IMR-90 (cell line): ENCODE data around the gene ARL6IP5. TPM values are rescaled to one million over a fixed set of nuclear protein-coding genes. Genes with fewer than 3 reads are reported as not detected.

Experiments used
- ATAC-seq: fragments of 200-7000 bp; cut with Tn5 transposase; 2 replicates; pipeline ENCODE4 v1.9.1; 2020; ENCODE audit warnings: low read depth, mild to moderate bottlenecking, moderate library complexity
- BruUV-seq: library from RNA; stranded (reverse); fragments of 400-500 nt; replicated peaks from 2 replicates; lab custom pipeline; 2021; lab: Mats Ljungman, UMichigan
- CTCF ChIA-PET: fragments of 300-600 bp; formaldehyde crosslinking; extraction: SDS; loops from one replicate; lab custom pipeline; 2021; ENCODE audit warnings: antibody characterized with exemption; lab: Yijun Ruan, JAX
- POLR2A ChIA-PET: fragments of 300-600 bp; sonication (Branson Sonifier 250); formaldehyde crosslinking; loops from one replicate; lab custom pipeline; 2022; ENCODE audit warnings: antibody characterized with exemption; ENCODE audit not compliant: unreplicated experiment; lab: Charles Lee
- DNase-seq: peaks from one replicate; pipeline ENCODE4 v3.0.0; 2013
- H2AFZ ChIP-seq: replicated peaks from 2 replicates; pipeline ENCODE3; 2013; ENCODE audit warnings: low read length, mild to moderate bottlenecking; ENCODE audit not compliant: poor library complexity
- H2AK5ac ChIP-seq: 2 replicates; pipeline ENCODE4 v1.6.1; 2013; ENCODE audit warnings: low read depth, low read length, inconsistent platforms
- H2AK9ac ChIP-seq: replicated peaks from 2 replicates; pipeline ENCODE3; 2013; ENCODE audit warnings: mild to moderate bottlenecking, low read depth, low read length, moderate library complexity; ENCODE audit not compliant: poor library complexity
- H2BK120ac ChIP-seq: 2 replicates; pipeline ENCODE4 v1.6.1; 2013; ENCODE audit warnings: low read depth, low read length, inconsistent platforms
- H2BK15ac ChIP-seq: 3 replicates; pipeline ENCODE4 v1.6.1; 2013; ENCODE audit warnings: low read depth, low read length, inconsistent platforms
- H2BK20ac ChIP-seq: 2 replicates; pipeline ENCODE4 v1.6.1; 2013; ENCODE audit warnings: low read depth, mild to moderate bottlenecking, inconsistent platforms, low read length, moderate library complexity
- H2BK5ac ChIP-seq: 2 replicates; pipeline ENCODE4 v1.6.1; 2013; ENCODE audit warnings: mild to moderate bottlenecking, low read depth, low read length, inconsistent platforms; ENCODE audit not compliant: poor library complexity, severe bottlenecking
- H3K14ac ChIP-seq: replicated peaks from 2 replicates; pipeline ENCODE4 v1.6.1; 2013; ENCODE audit warnings: low read depth, low read length, inconsistent platforms
- H3K18ac ChIP-seq: 2 replicates; pipeline ENCODE4 v1.6.1; 2013; ENCODE audit warnings: low read depth, low read length, control low read depth
- H3K23ac ChIP-seq: 2 replicates; pipeline ENCODE4 v1.6.1; 2013; ENCODE audit warnings: low read depth, low read length, inconsistent platforms
- H3K27ac ChIP-seq: 2 replicates; pipeline ENCODE4 v1.5.1; 2013; ENCODE audit warnings: mild to moderate bottlenecking, control low read depth, low read length; ENCODE audit not compliant: insufficient read depth
- H3K27me3 ChIP-seq: 2 replicates; pipeline ENCODE4 v1.6.1; 2013; ENCODE audit warnings: low read length; ENCODE audit not compliant: control insufficient read depth, insufficient read depth
- H3K36me3 ChIP-seq: 2 replicates; pipeline ENCODE4 v1.6.1; 2013; ENCODE audit warnings: low read length, mixed read lengths; ENCODE audit not compliant: control insufficient read depth, insufficient read depth
- H3K4ac ChIP-seq: 2 replicates; pipeline ENCODE4 v1.6.1; 2013; ENCODE audit warnings: low read depth, low read length, inconsistent platforms
- H3K4me1 ChIP-seq: 2 replicates; pipeline ENCODE4 v1.6.1; 2013; ENCODE audit warnings: low read length, mixed read lengths; ENCODE audit not compliant: control insufficient read depth, insufficient read depth
- H3K4me2 ChIP-seq: 2 replicates; pipeline ENCODE4 v1.6.1; 2013; ENCODE audit warnings: low read depth, mild to moderate bottlenecking, control low read depth, low read length, moderate library complexity
- H3K4me3 ChIP-seq: 2 replicates; pipeline ENCODE4 v1.5.1; 2013; ENCODE audit warnings: low read depth, mild to moderate bottlenecking, control low read depth, low read length, moderate library complexity; ENCODE audit not compliant: insufficient read depth
- H3K56ac ChIP-seq: 2 replicates; pipeline ENCODE4 v1.6.1; 2013; ENCODE audit warnings: low read length, inconsistent platforms; ENCODE audit not compliant: insufficient read depth; ENCODE audit errors: extremely low read depth
- H3K79me1 ChIP-seq, 2 experiments: 2 replicates each; pipeline ENCODE4 v1.6.1; 2013; ENCODE audit warnings: low read length in 2 of 2, inconsistent platforms in 1 of 2, low read depth in 1 of 2
- H3K9ac ChIP-seq: 2 replicates; pipeline ENCODE4 v1.6.1; 2013; ENCODE audit warnings: low read depth, low read length, control low read depth
- H3K9me1 ChIP-seq: 2 replicates; pipeline ENCODE4 v1.6.1; 2013; ENCODE audit warnings: low read length, inconsistent platforms; ENCODE audit not compliant: insufficient read depth
- H3K9me3 ChIP-seq: 2 replicates; pipeline ENCODE4 v1.6.1; 2013; ENCODE audit warnings: low read length; ENCODE audit not compliant: control insufficient read depth, insufficient read depth
- H4K20me1 ChIP-seq: 2 replicates; pipeline ENCODE4 v1.6.1; 2013; ENCODE audit warnings: low read length, inconsistent platforms; ENCODE audit not compliant: insufficient read depth
- H4K5ac ChIP-seq: 2 replicates; pipeline ENCODE4 v1.6.1; 2013; ENCODE audit warnings: mild to moderate bottlenecking, low read depth, low read length, control low read depth
- H4K8ac ChIP-seq, 2 experiments: 2 replicates each; pipeline ENCODE4 v1.6.1; 2013; ENCODE audit warnings: low read depth in 2 of 2, low read length in 2 of 2, control low read depth in 1 of 2, inconsistent platforms in 1 of 2
- H4K91ac ChIP-seq: 2 replicates; pipeline ENCODE4 v1.6.1; 2013; ENCODE audit warnings: low read depth, low read length, inconsistent platforms; ENCODE audit not compliant: insufficient read depth
- BHLHE40 ChIP-seq: fragments of 150-350 bp; IDR thresholded peaks from 2 replicates; pipeline ENCODE4 v1.6.1; 2016; ENCODE audit warnings: mild to moderate bottlenecking, low read depth, low read length
- MAFK ChIP-seq: IDR thresholded peaks from 2 replicates; pipeline ENCODE4 v1.6.1; 2012; ENCODE audit warnings: low read depth, low read length, improper control_type of control experiment
- POLR2A ChIP-seq: IDR thresholded peaks from 2 replicates; pipeline ENCODE4 v1.6.1; 2012; ENCODE audit warnings: mild to moderate bottlenecking, low read depth, low read length
- RFX5 ChIP-seq: IDR thresholded peaks from 2 replicates; pipeline ENCODE4 v1.8.0; 2012; ENCODE audit warnings: low read depth, mild to moderate bottlenecking, low read length, moderate library complexity
- WGBS, 2 experiments: methylation state at CpG; one replicate each; pipeline versions ENCODE4 v1.1.5 to v1.1.7; 2013; ENCODE audit warnings: missing lambda C conversion rate in 2 of 2; ENCODE audit not compliant: insufficient read length in 1 of 2; ENCODE audit errors: extremely low coverage in 2 of 2; 5-methylcytosine and 5-hydroxymethylcytosine counted together
- dilution Hi-C: fragments of 300-500 bp; cut with HindIII; formaldehyde crosslinking; loops from one replicate; pipeline ENCODE4 v1.14.3; 2018; ENCODE audit warnings: low sequenced_read_pairs; ENCODE audit not compliant: unreplicated experiment
- in situ Hi-C: fragments of 300-500 bp; cut with MboI; formaldehyde crosslinking; loops from 3 replicates; pipeline ENCODE4 v1.14.3; 2019; ENCODE audit warnings: low sequenced_read_pairs, inconsistent platforms, mixed read lengths
- intact Hi-C: fragments of 100-400 bp; cut with micrococcal nuclease; formaldehyde crosslinking; loops from 2 replicates; pipeline ENCODE4 v1.10.0; 2022
- polyA plus RNA-seq, 3 experiments: library from polyadenylated mRNA; depleted of rRNA; stranded (reverse); fragments of >200 nt; gene quantifications; 2 replicates each; pipeline ENCODE4 v1.2.3, GENCODE V29; 2012; ENCODE audit warnings: low replicate concordance in 1 of 3
- total RNA-seq: library from RNA; depleted of rRNA; stranded (reverse); fragments of >200 nt; gene quantifications from 2 replicates; pipeline ENCODE4 v1.2.3, GENCODE V29; 2012
- TF ChIP-seq, protein P1 (sequence below): fragments of 150-350 bp; IDR thresholded peaks from 2 replicates; pipeline ENCODE4 v1.6.1; 2017; ENCODE audit warnings: mild to moderate bottlenecking, antibody characterized with exemption, low read length, low read depth
- TF ChIP-seq, protein P2 (sequence below): conservative IDR thresholded peaks from 2 replicates; pipeline ENCODE4 v1.5.1; 2012; ENCODE audit warnings: mild to moderate bottlenecking, low read depth, low read length, improper control_type of control experiment

The ARL6IP5 gene
- total and polyA plus RNA-seq, 2 of the 4 experiments (the other 2 are of a cell fraction) = 76.4 to 98.8 TPM

DNA sequence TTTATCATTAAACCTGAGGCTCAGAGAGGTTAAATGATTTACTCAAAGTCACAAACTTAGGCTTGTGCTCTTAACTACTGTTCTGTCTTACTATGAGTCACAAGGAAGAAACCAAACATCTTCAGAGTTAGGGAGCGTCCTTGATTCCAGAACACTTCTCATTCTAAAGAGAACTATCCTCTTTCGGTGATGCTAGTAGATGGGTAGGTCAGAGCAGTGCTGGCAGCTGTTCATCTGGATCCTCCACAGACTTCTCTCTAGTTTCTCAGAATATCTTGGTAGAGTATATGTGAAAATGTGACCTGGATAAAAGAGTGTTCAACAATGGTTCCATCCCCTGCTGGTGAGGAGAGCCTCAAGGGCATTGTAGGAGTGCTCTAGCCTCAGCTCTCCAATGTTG, 3.3 kb downstream of the ARL6IP5 start:
- Histone ChIP-seq H2AK9ac (no peak overlapping the region), H3K14ac (peak overlapping the region; percentile 16; the same call in 1 of the 2 replicates), H3K4me2 (peak overlapping the region; percentile 66), H4K20me1 (peaks cover 33% of the 10 kb centered on the region; the same call in 1 of the 2 replicates), H2BK20ac (no peak overlapping the region), H3K4me1 (peaks cover 14% of the 10 kb centered on the region), H2AFZ (no peak overlapping the region), H4K8ac (no peak overlapping the region), H3K4ac (peak overlapping the region; percentile 9; the same call in 1 of the 2 replicates), H3K23ac (peak overlapping the region; percentile 33; the same call in 1 of the 2 replicates), H2AK5ac (no peak overlapping the region), H3K36me3 (peaks cover 4% of the 10 kb centered on the region; the same call in 1 of the 2 replicates), H3K9ac (no peak overlapping the region), H3K9me1 (peaks cover 21% of the 10 kb centered on the region), H4K91ac (no peak overlapping the region), H2BK15ac (no peak overlapping the region), H3K4me3 (no peak overlapping the region), H3K27me3 (no peaks in the 10 kb centered on the region), H2BK5ac (peak overlapping the region; percentile 1), H4K5ac (no peak overlapping the region), H3K18ac (no peak overlapping the region), H3K9me3 (no peaks in the 10 kb centered on the region), H3K79me1 (peaks cover 17 to 59% of the 10 kb centered on the region in 2 experiments; a peak in 3 of 4 replicates), H2BK120ac (no peak overlapping the region), H3K27ac (no peak overlapping the region), H3K56ac (no peak overlapping the region)
- dilution Hi-C loops (no loop called here), in situ Hi-C loops (no loop called here), intact Hi-C loops (loop anchor here (10.0 kb wide), 2 partner anchors 777 to 857 kb away; no protein-coding TSS in a partner anchor)
- TF ChIP-seq, protein P1, sequence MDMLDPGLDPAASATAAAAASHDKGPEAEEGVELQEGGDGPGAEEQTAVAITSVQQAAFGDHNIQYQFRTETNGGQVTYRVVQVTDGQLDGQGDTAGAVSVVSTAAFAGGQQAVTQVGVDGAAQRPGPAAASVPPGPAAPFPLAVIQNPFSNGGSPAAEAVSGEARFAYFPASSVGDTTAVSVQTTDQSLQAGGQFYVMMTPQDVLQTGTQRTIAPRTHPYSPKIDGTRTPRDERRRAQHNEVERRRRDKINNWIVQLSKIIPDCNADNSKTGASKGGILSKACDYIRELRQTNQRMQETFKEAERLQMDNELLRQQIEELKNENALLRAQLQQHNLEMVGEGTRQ = no peak
- TF ChIP-seq MAFK = no peak
- no peak for TF ChIP-seq BHLHE40
- TF ChIP-seq, protein P2, sequence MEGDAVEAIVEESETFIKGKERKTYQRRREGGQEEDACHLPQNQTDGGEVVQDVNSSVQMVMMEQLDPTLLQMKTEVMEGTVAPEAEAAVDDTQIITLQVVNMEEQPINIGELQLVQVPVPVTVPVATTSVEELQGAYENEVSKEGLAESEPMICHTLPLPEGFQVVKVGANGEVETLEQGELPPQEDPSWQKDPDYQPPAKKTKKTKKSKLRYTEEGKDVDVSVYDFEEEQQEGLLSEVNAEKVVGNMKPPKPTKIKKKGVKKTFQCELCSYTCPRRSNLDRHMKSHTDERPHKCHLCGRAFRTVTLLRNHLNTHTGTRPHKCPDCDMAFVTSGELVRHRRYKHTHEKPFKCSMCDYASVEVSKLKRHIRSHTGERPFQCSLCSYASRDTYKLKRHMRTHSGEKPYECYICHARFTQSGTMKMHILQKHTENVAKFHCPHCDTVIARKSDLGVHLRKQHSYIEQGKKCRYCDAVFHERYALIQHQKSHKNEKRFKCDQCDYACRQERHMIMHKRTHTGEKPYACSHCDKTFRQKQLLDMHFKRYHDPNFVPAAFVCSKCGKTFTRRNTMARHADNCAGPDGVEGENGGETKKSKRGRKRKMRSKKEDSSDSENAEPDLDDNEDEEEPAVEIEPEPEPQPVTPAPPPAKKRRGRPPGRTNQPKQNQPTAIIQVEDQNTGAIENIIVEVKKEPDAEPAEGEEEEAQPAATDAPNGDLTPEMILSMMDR = no peak
- no peak for TF ChIP-seq RFX5
- no peak for TF ChIP-seq POLR2A
- BruUV-seq = no TSS peak
- no CpG with 5 or more reads among the region's 2 CpGs for WGBS, 2 experiments
- ChIA-PET CTCF (interaction anchor here (0.5 to 0.6 kb wide), 2 partner anchors 751 to 790 kb away, joined by 3 to 6 read pairs; no protein-coding TSS in a partner anchor), POLR2A (no interaction called here)
- ATAC-seq (peak; percentile 10; the same call in 1 of the 2 replicates), DNase-seq (peak; percentile 70)
